ENCODE measurements around the gene PPARD. TPM values are rescaled to one million over a fixed set of nuclear protein-coding genes. Genes with fewer than 3 reads are reported as not detected.

Gene PPARD
- total RNA-seq, 1 donor from 2014 or later: 27.0 TPM

DNA sequence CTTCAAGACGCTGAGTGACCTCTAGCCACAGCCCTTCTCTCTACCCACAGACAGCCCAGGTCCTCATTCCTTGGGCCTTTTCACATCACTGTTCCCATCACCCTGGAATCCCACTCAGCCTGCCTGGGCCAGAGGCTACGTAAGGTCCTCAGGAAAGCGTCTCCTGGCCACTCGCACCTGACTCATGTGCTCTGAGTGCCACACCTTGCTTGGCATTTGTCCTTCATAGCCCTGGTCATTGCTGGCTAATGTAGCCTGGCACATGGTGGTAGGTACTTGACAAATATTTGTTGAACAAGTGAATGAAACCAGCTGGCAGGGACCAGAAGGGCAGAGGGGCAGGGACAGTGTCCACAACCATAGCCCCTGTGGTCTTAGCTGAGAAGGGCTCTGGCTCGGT lies 59.2 kb downstream of the PPARD start:
- no peak overlapping the region for H3K27ac Mint-ChIP-seq (ENCODE audit: unreplicated experiment)
- no peaks in the 10 kb centered on the region for H3K27me3 Mint-ChIP-seq (ENCODE audit: low read depth)
- H3K4me3 Mint-ChIP-seq (ENCODE audit: unreplicated experiment): no peak overlapping the region
- H3K36me3 Mint-ChIP-seq (ENCODE audit: low read depth): peaks cover 7% of the 10 kb centered on the region
- no peak for DNase-seq (ENCODE audit: low spot score)
- no peak for TF ChIP-seq CTCF (IDR thresholded peaks at IDR 0.05)
- H3K9me3 Mint-ChIP-seq (ENCODE audit: low read depth): no peaks in the 10 kb centered on the region
- H3K4me1 Mint-ChIP-seq (ENCODE audit: low read depth): peaks cover 16% of the 10 kb centered on the region

- Mint-ChIP-seq H3K36me3 (ENCODE audit: low read depth) (peaks cover 6% of the 10 kb centered on the region), H3K27me3 (ENCODE audit: low read depth) (no peaks in the 10 kb centered on the region), H3K4me1 (ENCODE audit: low read depth) (peaks cover 12% of the 10 kb centered on the region), H3K27ac (ENCODE audit: unreplicated experiment) (no peak overlapping the region), H3K9me3 (ENCODE audit: low read depth) (no peaks in the 10 kb centered on the region), H3K4me3 (ENCODE audit: unreplicated experiment) (no peak overlapping the region)
- TF ChIP-seq CTCF (IDR thresholded peaks at IDR 0.05): no peak
- no peak for DNase-seq (ENCODE audit: low spot score)
Observed at GRCh38 chr6:35402136-35402855, 59.9 kb downstream of the PPARD start.

- DNase-seq (ENCODE audit: low spot score): no peak
- H3K27me3 Mint-ChIP-seq (ENCODE audit: low read depth): no peaks in the 10 kb centered on the region
- no peak for TF ChIP-seq CTCF (IDR thresholded peaks at IDR 0.05)
- H3K4me3 Mint-ChIP-seq (ENCODE audit: unreplicated experiment): no peak overlapping the region
- no peaks in the 10 kb centered on the region for H3K9me3 Mint-ChIP-seq (ENCODE audit: low read depth)
- no peak overlapping the region for H3K27ac Mint-ChIP-seq (ENCODE audit: unreplicated experiment)
- peaks cover 8% of the 10 kb centered on the region for H3K4me1 Mint-ChIP-seq (ENCODE audit: low read depth)
- H3K36me3 Mint-ChIP-seq (ENCODE audit: low read depth): peaks cover 4% of the 10 kb centered on the region
Observed at GRCh38 chr6:35402856-35403191, 60.5 kb downstream of the PPARD start.

- Mint-ChIP-seq H3K9me3 (ENCODE audit: low read depth) (no peaks in the 10 kb centered on the region), H3K27ac (ENCODE audit: unreplicated experiment) (no peak overlapping the region), H3K27me3 (ENCODE audit: low read depth) (no peaks in the 10 kb centered on the region), H3K4me1 (ENCODE audit: low read depth) (peaks cover 8% of the 10 kb centered on the region), H3K4me3 (ENCODE audit: unreplicated experiment) (no peak overlapping the region), H3K36me3 (ENCODE audit: low read depth) (no peaks in the 10 kb centered on the region)
- TF ChIP-seq CTCF (IDR thresholded peaks at IDR 0.05): no peak
- no peak for DNase-seq (ENCODE audit: low spot score)
Observed at GRCh38 chr6:35403544-35404442, 61.4 kb downstream of the PPARD start.

- peaks cover 4% of the 10 kb centered on the region for H3K4me1 Mint-ChIP-seq (ENCODE audit: low read depth)
- TF ChIP-seq CTCF (IDR thresholded peaks at IDR 0.05): no peak
- no peak for DNase-seq (ENCODE audit: low spot score)
- H3K36me3 Mint-ChIP-seq (ENCODE audit: low read depth): peaks cover 11% of the 10 kb centered on the region
- no peaks in the 10 kb centered on the region for H3K27me3 Mint-ChIP-seq (ENCODE audit: low read depth)
- no peak overlapping the region for H3K27ac Mint-ChIP-seq (ENCODE audit: unreplicated experiment)
- H3K4me3 Mint-ChIP-seq (ENCODE audit: unreplicated experiment): no peak overlapping the region
- no peaks in the 10 kb centered on the region for H3K9me3 Mint-ChIP-seq (ENCODE audit: low read depth)
Observed at GRCh38 chr6:35406711-35407485, 64.5 kb downstream of the PPARD start.

Measured in chondrocyte (in vitro differentiated cells).